NCI-H82 treated with DMSO at 0.1 percent for 48 hours (cell line): ENCODE results near the gene COQ8B.
A peak's percentile ranks its signal among the peaks of the same experiment; 100 is the strongest.

ENCODE experiments used
- DNase-seq: peaks from one replicate; lab custom pipeline; 2025; ENCODE audit not compliant: unreplicated experiment; lab: John Stamatoyannopoulos, UW

The COQ8B gene

DNA sequence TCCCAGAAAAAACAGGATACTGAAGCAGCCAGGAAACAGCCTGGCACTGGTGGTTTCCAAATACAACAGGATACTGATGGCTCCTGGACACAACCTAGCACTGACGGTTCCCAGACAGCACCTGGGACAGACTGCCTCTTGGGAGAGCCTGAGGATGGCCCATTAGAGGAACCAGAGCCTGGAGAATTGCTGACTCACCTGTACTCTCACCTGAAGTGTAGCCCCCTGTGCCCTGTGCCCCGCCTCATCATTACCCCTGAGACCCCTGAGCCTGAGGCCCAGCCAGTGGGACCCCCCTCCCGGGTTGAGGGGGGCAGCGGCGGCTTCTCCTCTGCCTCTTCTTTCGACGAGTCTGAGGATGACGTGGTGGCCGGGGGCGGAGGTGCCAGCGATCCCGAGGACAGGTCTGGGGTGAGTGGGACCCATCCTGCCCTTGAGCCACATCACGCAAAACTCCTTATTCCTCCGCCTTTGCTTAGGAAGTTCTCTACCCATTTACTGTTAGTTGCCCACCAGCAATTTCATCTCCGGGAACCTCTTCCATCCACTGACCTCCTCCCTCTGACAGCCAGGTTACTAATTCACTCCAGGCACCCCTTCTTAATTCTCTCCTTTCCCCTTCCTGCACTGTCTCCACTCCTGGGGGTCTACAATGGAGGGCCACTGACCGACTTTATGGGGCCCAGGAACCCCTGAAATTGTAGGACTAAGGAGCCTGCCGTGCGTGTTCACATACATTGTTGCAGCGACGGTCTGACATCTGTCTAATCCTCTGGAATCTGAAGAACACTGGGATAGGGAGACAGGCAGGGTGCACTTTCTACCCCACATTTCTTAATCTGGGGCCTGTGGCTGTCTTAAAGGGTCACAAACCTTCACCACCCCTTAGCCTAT is 1.4 kb upstream of the COQ8B start:
- DNase-seq, result peak; percentile 14

DNA sequence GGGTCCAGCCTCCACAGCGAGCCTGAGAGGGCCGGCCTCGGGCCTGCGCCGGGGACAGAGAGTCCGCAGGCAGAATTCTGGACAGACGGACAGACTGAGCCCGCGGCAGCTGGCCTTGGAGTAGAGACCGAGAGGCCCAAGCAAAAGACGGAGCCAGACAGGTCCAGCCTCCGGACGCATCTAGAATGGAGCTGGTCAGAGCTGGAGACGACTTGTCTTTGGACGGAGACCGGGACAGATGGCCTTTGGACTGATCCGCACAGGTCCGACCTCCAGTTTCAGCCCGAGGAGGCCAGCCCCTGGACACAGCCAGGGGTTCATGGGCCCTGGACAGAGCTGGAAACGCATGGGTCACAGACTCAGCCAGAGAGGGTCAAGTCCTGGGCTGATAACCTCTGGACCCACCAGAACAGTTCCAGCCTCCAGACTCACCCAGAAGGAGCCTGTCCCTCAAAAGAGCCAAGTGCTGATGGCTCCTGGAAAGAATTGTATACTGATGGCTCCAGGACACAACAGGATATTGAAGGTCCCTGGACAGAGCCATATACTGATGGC is 716 bp upstream of the COQ8B start:
- DNase-seq, result no peak

DNA sequence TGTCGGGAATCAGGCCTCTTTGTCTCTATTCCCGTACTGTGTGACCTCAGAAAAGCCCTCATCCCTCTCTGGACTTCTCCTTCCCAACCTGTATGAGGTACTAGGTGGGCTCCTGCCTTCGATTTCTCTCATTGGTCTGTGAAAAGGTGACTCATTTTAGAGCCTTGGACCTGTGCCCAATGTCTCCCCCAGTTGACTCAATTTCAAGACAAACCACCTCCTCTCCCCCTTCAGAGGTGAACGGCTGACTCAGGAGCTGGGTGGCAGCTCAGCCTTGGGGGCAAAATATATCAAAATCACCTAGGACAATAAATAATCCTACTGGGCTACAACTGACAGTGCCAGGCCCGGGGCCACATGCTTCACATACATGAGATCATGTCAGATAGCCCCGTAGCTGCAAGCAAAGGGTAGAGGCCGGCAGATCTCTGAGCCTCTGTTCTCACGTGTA is 630 bp downstream of the COQ8B start:
- DNase-seq, result no peak

DNA sequence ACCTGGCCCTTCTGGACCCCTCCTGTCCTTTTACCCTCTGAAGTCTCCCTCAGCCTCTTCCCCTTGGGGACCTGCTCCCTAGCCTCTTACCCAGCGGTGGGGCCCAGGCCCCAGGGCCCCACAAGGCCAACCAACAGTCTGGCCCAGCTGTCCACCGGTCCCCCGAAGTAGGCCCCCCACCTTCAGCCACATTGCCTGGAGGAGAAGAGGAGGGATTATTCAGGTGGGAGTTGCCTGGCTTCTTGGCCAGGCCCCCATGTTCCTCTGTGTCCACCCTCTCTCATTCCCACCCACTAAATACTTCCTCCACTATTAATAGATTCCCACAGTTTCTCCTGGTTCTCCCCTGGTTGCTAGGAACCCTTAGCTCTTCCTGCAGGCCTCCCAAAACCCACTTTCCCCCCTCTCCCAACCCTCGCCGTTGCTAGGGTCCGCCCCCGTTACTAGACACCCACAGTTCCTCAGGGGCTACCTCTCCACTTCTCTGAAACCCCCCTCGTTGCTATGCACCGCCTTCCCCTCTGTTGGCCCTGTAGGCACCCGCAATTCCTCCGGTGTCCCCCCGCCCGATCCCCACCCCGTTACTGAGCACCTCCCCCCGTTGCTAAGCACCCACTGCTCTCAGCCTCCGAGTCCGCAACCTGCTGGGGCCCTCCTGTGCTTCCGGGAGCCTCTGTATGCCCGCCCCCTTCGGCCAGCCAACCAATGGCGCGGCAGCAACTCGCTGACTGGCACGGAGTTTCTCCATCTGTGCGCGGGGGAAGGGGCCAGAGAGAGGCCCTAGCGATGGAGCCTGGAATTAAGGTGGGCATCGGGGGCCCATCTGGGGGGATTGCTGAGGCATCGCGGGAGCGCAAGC is 2.0 kb downstream of the COQ8B start:
- peak; percentile 83 for DNase-seq

DNA sequence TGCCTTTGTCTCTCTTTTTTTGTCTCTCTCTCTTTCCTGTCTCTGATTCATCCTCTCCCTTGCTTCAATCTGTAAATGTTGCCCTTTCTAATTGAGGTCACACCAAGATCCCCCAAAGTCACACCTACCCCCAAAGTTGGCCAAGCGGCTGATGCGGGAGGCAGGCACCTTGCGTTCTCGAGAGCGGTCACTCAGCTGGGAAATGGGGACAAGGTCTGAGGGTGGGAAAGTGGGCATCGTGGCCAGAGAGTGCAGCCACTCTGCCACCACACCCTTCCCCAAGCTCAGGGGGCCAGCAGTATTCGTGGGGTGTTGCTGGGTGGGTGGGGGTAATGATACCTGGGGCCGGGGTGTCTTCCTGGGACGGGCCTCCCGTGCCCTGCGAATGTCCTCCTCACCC is 2.7 kb downstream of the COQ8B start:
- no peak for DNase-seq

DNA sequence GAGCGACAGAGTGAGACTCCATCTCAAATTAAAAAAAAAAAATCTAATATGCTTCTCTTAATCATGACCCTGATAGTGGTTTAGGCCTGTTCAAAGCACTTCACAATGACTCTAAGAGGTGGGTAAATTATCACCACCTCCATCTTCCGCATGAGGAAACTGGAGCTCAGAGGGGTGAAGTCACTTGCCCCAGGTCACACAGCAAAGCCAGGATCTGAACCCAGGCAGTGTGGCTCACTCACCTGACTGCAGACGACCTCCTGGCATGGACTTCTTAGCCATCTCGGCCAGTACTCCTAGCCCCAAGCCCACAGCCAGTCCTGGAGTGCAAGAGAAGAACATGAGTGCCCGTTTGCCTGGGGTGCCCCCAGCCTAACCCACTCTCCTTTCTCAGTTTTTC is 6.9 kb downstream of the COQ8B start:
- no peak for DNase-seq

DNA sequence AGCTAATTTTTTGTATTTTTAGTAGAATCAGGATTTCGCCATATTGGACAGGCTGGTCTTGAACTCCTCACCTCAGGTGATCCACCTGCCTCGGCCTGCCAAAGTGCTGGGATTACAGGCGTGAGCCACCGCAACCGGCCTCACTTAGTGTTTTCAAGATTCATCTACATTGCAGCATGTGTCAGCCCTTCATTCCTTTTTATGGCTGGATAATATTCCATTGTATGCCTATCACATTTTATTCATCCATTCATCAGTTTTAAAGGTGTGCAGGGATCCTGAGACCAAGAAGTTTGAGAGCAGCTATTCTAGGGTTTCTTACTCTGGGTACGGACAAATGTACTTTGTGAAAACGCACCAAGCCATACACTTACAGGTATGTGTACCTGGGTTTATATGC is 9.1 kb downstream of the COQ8B start:
- DNase-seq, result no peak

DNA sequence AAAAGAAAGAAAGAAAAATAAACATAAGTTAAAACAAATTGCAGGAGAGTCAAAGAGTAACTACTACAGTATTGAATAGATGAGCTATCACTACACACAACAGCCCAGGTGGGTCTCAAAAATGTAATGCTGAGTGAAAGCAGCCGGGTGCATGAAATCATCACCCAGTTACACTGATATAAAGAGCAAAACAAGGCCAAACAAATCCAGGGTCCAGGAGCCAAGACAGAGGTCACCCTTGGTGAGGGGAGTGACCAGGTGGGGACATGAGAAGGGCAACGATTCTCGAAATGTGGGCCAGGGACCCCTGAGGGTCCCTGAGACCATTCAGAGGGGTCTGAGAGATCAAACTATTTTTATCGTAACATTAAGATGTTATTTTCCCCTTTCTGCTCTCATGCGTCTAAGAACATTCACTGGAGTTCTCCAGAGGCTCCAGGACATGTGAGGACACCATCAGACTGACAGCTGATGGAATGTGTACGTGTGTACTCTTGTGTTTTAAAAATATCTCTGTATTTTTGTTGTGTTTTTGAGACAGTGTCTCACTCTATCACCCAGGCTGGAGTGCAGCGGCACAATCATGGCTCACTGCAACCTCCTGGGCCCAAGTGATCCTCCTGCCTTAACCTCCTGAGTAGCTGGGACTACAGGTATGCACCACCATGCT is 10.6 kb downstream of the COQ8B start:
- no peak for DNase-seq

DNA sequence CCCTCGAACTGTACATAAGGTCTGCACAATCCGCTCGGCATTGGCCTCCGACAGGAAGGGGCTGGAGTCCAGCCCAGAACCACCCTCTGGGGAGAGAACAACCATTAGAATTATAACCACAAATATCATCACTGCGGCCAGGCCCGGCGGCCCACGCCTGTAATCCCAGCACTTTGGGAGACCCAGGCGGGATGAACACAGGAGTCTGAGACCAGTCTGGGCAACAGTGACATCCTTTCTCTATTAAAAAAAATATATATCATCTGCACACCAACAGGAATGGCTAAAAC is 11.4 kb downstream of the COQ8B start:
- no peak for DNase-seq

DNA sequence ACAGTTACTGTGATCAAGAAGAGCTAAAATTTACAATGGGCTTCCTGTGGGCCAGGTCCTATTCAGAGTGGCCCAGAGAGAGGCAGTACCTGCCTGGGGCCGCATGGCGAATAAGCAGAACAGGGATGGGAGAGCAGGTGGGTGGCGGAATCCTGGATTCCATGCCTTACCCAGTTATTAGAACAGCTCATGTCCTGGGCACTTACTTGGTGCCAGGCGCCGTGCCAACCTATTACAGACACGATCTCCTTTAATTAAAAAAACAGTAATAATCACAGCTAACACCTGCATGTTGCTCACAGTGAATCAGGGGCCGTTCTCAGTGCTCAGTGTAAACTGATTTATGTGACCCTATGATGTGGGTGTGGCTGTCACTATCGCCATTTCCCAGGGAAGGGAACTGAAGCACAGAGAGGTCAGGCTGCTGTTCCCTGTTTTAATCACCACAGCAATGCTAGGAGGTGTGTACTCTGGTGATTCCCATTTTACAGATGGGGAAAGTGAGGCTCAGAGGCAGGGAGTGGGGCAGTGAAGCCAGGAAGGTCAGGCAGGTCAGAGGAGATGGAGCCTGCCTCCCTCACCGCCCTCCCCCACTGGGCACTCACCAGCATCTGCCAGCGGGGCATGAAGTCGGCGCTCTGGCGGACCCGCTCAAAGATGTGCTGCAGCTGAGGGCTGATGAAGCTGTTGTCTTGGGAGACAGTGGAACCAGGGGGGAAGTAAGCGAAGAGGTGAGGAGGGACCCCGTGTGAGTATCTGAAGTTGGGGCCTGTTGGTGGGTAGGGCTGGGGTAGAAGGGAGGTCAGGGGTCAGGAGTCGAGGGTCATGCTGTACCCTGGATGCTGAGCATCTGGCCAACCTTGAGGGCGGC is 12.0 kb downstream of the COQ8B start:
- DNase-seq, result no peak

DNA sequence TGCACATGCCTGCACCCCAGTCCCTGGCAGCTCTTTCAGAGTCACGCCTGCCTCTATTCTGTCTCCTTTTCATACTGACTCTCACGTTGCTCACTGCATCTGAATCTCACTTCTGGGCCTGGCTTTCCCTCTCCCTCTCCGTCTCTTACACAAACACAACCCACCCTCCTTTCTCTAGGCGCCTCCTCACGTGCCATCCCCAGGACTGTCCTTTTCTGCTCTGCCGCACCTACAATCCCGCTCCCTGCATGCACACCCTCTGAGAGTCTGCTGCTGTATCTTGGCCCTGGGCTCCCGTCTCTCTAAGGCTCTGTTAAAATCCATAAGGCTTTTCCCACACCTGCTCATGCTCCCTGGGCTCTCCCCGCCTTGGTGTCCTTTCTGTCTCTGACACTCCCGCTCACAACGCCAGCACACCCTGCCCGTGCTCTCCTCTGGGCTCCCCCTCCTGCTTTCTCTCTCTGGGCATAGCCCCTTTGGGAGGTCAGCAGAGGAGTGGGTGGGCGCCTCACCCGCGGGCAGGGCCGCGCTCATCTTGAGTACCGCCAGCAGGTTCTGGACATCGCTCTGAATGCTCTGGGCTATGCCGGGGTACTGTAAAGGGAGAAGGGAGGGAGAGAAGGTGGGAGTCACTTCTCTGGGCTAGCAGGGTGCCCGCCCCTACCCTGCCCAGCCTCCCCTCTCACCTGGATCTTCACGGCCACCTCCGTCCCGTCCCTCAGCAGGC is 13.5 kb downstream of the COQ8B start:
- no peak for DNase-seq

DNA sequence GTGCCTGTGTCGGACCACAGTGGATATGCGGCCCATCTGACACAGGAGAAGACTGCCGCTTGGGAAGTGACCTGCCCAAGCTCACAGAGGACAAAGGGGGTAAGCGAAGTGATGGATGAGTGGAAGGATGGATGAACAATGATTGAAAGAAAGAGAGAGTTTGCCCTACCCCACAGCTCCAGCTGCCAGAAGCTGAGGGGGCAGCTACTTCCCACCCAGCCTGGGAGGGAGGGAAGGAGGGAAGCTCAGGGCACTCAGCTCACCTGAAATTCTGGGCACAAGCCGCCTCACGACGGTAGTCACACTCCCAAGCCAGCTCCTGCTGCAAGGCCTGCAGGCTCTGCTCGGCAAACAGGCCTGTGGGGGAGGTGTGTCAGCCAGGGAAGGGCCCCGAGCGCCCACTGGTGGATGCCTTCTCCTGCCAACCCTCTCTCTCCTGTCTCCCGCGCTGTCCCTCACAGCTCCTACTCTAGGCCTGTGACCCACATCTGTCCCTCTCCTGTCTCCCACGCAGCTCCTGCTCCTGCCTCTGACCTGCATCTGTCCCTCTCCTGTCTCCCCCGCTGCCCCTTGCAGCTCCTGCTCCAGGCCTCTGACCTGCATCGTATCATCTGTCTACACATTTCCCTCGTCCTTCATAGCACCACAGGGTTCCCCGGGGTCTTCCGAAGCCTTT is 14.2 kb downstream of the COQ8B start:
- DNase-seq, result peak; percentile 54

DNA sequence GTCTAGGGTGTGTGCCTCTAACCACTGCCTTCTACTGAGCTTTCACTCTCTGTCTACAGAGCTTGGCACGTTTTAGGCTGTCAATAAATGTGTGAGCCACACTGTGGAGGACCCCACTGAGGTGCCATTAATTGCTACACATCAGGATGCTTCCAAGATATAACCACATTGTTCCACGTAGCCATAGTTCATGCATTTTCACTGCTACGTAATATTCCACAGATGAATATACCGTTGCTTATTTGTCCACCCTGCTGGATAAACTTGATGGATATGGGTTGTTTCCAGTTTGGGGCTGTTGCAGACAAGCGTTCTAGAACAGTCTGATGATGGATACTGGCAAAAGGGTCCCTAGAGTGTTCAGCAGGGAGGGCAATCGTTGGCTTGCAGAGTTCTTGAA is 14.9 kb downstream of the COQ8B start:
- DNase-seq, result no peak

DNA sequence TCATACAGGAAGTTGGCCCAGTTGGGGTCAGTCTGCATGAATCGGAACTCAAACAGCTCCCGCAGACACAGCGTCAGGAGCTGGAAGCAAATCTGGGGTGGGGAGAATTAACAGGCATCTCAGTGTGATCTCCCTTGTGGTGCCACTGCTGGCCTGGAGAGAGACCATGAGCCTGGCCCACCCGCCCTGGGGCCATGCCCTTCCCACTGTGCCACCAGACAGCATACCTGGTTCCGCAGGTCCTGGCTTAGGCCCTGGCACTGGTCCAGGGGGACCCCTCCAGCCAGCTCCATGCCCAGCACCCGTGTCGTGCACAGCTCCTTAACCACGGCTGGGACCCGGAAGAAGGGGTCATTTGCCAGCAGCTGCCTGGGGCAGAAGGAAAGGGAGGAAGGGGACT is 16.6 kb downstream of the COQ8B start:
- DNase-seq, result no peak

DNA sequence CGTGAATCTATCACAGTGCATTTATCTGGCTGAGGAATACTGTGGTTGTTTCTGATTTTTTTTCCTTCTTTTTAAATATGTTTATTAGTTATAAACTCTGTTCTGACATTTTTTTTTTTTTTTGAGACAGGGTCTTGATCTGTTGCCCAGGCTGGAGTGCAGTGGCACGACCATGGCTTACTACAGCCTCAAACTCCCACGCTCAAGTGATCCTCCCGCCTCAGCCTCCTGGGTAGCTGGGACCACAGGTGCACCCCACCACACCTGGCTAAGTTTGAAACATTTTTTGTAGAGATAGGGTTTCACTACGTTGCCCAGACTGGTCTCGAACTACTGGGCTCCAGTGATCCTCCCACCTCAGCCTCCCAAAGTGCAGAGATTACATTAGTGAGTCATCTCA is 19.7 kb downstream of the COQ8B start:
- no peak for DNase-seq

DNA sequence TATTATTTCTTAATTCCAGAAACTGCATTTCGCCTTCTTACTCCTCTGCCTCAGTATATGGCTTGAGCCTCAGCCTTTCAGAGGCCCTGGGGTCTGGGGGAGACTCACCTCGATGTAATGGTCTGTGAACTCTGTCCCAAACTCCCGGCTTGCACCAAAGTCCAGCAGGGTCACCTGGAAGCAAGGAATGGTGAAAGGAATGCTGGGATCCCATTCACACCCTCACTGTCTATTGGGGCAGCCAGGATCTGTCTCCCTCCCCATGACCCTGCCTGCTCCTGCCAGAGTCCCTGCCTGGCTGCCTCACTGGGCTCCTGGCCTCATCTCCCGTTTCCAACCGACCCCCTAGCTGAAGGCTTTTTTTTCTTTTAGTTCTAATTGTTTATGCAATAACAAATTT is 20.8 kb downstream of the COQ8B start:
- no peak for DNase-seq

DNA sequence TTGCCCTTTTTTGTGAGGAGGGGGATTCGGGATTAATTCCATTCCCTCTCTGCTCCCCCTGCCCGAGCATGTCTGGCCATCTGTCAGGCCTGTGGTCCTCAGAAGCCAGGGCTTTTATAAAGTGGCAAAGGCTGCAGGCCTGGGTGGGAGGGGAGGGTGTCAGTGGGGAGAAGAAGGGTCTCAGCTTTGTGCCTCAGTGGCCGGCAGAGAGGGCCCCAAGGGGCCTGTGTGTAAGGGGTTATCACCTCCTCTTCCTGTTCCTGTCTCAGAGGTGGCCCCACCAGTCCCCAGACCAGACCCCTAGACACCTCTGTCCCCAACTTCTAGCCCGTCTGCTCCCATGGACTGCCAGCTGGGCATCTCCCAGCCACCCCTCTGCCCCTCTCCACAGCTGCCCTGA is 22.8 kb downstream of the COQ8B start:
- peak; percentile 35 for DNase-seq

DNA sequence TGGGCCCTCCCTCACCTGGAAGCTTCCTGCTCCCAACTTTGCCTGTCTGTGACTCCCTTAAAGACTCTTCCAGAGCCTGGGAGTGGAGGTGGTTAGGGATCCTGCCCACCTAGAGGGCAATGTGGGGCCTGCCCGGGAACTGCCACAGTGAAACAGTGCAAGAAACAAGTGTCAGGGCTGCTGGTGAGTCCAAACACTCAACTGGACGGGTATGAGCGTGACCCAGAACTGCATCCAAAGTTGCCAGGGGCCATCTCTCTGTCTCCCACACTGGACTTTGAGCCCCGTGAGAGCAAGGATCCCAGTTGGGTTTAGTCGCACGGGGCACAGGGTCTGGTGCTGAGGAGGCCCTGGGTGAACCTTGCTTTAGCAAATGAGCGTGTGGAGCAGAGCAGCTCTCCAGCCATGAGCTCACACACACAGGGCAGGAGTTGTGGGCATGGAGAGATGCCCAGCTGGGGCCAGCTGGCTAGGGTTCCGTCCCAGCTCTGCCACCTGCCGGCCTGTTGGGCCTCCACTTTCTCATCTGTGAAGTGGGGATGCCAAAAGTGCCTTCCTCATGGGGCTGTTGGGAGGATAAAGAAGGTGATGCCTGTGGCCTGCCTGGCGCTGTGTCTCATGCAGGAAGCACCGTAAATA is 23.4 kb downstream of the COQ8B start:
- DNase-seq, result no peak

DNA sequence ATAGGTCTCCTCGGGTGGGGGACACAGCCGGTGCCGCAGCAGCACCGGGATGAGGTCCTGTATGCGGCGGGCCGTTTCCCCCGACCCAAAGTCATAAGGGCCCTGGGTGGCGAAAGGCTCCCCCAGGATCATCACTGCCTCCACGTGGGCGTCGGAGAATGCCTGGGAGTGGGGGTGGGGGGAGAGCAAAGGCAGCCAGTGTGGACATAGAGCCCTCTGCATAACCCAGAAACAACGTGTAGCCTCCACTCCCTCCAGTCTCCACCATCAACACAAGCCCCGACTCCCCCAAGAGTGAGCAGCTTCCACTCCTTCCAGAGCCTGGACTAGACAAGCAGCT is 24.5 kb downstream of the COQ8B start:
- no peak for DNase-seq
